Esophagus muscularis mucosa (tissue), 4 donors: ENCODE measurements around the gene ZNF827. TPM values are rescaled to one million over a fixed set of nuclear protein-coding genes. Genes with fewer than 3 reads are reported as not detected.
A peak's percentile ranks its signal among the peaks of the same experiment; 100 is the strongest.

Experiments
- DNase-seq: peaks from one replicate; pipeline ENCODE4 v3.0.0-alpha.2; 2017; ENCODE audit errors: extremely low spot score
- H3K27ac ChIP-seq, 4 donors: fragments of 200-600 bp; sonication (generic); replicated peaks in 1 of 4; 1 replicate in 3 of 4; 2 replicates in 1 of 4; pipeline ENCODE4 v1.5.1; 2016 to 2019; ENCODE audit warnings: mild to moderate bottlenecking in 1 of 4
- H3K27me3 ChIP-seq, 4 donors: fragments of 200-600 bp; sonication (generic); one replicate each; pipeline versions ENCODE4 v1.5.1 to v1.6.0; 2016 to 2019
- H3K36me3 ChIP-seq, 4 donors: fragments of 200-600 bp; sonication (generic); one replicate each; pipeline ENCODE4 v1.5.1; 2016 to 2019
- H3K4me1 ChIP-seq, 4 donors: fragments of 200-600 bp; sonication (generic); one replicate each; pipeline ENCODE4 v1.5.1; 2016 to 2019
- H3K4me3 ChIP-seq, 4 donors: fragments of 200-600 bp; sonication (generic); 1 replicate in 2 of 4; 2 replicates in 2 of 4; pipeline ENCODE4 v1.5.1; 2016 to 2019; ENCODE audit warnings: mild to moderate bottlenecking in 4 of 4, moderate library complexity in 1 of 4
- H3K9me3 ChIP-seq, 4 donors: fragments of 200-600 bp; sonication (generic); 1 replicate in 3 of 4; 2 replicates in 1 of 4; pipeline ENCODE4 v1.5.1; 2016 to 2019
- EP300 ChIP-seq: sonication (generic); formaldehyde crosslinking; IDR thresholded peaks from one replicate; pipeline ENCODE4 v1.6.1; 2017; ENCODE audit warnings: antibody characterized with exemption
- POLR2A ChIP-seq: fragments of 450-650 bp; IDR thresholded peaks from one replicate; pipeline ENCODE4 v1.6.1; 2017; ENCODE audit warnings: antibody characterized with exemption, moderate library complexity, mild to moderate bottlenecking, low read depth
- POLR2AphosphoS5 ChIP-seq, 2 donors: sonication (generic); formaldehyde crosslinking; IDR thresholded peaks; one replicate each; pipeline ENCODE4 v1.6.1; 2017; ENCODE audit warnings: antibody characterized with exemption in 2 of 2
- WGBS: methylation state at CpG from one replicate; pipeline ENCODE4 v1.1.5; 2018; 5-methylcytosine and 5-hydroxymethylcytosine counted together
- intact Hi-C: fragments of 100-400 bp; cut with DNase I; formaldehyde crosslinking; loops from one replicate; pipeline ENCODE4 v1.15.1; 2023
- total RNA-seq, 4 donors: library from RNA; depleted of rRNA; stranded (reverse); fragments of >200 nt; gene quantifications; one replicate each; pipeline versions ENCODE4 v1.1.0 to v1.2.1, GENCODE V29; 2016
- TF ChIP-seq, protein P1 (sequence below), 3 experiments: fragments of 200-600 bp in 2 of 3; fragments of 450-650 bp in 1 of 3; sonication (generic) in 2 of 3; IDR thresholded peaks; one replicate each; pipeline ENCODE4 v1.5.1; 2017 to 2019; ENCODE audit warnings: antibody characterized with exemption in 3 of 3, mild to moderate bottlenecking in 2 of 3, moderate library complexity in 1 of 3

ZNF827 gene, protein sequence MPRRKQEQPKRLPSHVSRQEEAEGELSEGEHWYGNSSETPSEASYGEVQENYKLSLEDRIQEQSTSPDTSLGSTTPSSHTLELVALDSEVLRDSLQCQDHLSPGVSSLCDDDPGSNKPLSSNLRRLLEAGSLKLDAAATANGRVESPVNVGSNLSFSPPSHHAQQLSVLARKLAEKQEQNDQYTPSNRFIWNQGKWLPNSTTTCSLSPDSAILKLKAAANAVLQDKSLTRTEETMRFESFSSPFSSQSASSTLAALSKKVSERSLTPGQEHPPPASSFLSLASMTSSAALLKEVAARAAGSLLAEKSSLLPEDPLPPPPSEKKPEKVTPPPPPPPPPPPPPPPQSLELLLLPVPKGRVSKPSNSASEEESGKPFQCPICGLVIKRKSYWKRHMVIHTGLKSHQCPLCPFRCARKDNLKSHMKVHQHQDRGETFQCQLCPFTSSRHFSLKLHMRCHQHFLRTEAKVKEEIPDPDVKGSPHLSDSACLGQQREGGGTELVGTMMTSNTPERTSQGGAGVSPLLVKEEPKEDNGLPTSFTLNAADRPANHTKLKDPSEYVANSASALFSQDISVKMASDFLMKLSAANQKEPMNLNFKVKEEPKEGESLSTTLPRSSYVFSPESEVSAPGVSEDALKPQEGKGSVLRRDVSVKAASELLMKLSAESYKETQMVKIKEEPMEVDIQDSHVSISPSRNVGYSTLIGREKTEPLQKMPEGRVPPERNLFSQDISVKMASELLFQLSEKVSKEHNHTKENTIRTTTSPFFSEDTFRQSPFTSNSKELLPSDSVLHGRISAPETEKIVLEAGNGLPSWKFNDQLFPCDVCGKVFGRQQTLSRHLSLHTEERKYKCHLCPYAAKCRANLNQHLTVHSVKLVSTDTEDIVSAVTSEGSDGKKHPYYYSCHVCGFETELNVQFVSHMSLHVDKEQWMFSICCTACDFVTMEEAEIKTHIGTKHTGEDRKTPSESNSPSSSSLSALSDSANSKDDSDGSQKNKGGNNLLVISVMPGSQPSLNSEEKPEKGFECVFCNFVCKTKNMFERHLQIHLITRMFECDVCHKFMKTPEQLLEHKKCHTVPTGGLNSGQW
- 10 to 100 TPM; 11.1 to 27.2 (median 19.0) TPM for total RNA-seq

- H3K4me3 ChIP-seq: peak within 1 kb of the TSS; percentile 71 to 91 (median 84)
- intact Hi-C loops: loop anchor here (2.0 to 10.0 kb wide), 3 partner anchors 206 to 586 kb away; partner anchors contain the start of genes MMAA and SLC10A7
- H3K4me1 ChIP-seq: peaks cover 12 to 33% (median 30%) of the 10 kb centered on the region in 4 donors
- H3K27me3 ChIP-seq: no peaks in the 10 kb centered on the region
- DNase-seq: no peak
- H3K27ac ChIP-seq: peak within 1 kb of the TSS; percentile 89 to 96 (median 96)
- no peaks in the 10 kb centered on the region for H3K36me3 ChIP-seq
- H3K9me3 ChIP-seq: no peaks in the 10 kb centered on the region
- peak; percentile 19 to 51 for TF ChIP-seq POLR2AphosphoS5 (IDR thresholded peaks at IDR 0.05)
- TF ChIP-seq EP300: no peak
- TF ChIP-seq, protein P1, sequence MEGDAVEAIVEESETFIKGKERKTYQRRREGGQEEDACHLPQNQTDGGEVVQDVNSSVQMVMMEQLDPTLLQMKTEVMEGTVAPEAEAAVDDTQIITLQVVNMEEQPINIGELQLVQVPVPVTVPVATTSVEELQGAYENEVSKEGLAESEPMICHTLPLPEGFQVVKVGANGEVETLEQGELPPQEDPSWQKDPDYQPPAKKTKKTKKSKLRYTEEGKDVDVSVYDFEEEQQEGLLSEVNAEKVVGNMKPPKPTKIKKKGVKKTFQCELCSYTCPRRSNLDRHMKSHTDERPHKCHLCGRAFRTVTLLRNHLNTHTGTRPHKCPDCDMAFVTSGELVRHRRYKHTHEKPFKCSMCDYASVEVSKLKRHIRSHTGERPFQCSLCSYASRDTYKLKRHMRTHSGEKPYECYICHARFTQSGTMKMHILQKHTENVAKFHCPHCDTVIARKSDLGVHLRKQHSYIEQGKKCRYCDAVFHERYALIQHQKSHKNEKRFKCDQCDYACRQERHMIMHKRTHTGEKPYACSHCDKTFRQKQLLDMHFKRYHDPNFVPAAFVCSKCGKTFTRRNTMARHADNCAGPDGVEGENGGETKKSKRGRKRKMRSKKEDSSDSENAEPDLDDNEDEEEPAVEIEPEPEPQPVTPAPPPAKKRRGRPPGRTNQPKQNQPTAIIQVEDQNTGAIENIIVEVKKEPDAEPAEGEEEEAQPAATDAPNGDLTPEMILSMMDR (IDR thresholded peaks at IDR 0.05): no peak
- no peak for TF ChIP-seq POLR2A
- 2% methylated on average over 34 of the region's 34 CpGs for WGBS
Measured at GRCh38 chr4:145938618-145939440, at the start of gene ZNF827. ZNF827 (minus strand) TSS chr4:145938823; CDS start chr4:145938407, 416 bp downstream.

DNA sequence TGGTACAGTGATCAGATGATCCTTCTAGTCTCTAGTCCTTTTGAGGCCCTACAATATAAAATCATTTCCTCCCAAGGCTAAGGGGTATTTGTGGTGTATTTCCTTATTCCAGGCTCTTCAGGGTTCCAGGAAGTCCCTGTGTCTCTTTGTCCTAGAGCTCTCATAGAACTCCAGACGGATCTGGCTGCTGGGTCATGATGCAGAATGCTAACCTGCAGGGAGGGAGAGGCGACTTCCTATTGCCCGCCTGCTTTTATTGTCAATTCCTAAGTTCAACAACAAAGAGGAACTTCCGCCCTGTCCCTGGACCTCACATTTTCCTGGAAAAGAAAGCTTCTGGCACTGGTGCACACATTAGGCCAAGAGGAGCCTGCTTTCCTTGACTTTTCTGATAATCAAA, 45.9 kb upstream of the ZNF827 start:
- DNase-seq: no peak
- TF ChIP-seq POLR2A (no peak), POLR2AphosphoS5 (IDR thresholded peaks at IDR 0.05) (no peak), EP300 (no peak)
- TF ChIP-seq, protein P1 (IDR thresholded peaks at IDR 0.05): no peak
- Histone ChIP-seq H3K27ac (no peak overlapping the region), H3K9me3 (no peaks in the 10 kb centered on the region), H3K4me3 (no peak overlapping the region), H3K4me1 (no peaks in the 10 kb centered on the region), H3K27me3 (no peaks in the 10 kb centered on the region), H3K36me3 (no peaks in the 10 kb centered on the region)
- intact Hi-C loops: no loop called here
- WGBS: 77% methylated on average over 4 of the region's 4 CpGs

GRCh38 chr4:145982791-145983190, 44.2 kb upstream of the ZNF827 start:
- Histone ChIP-seq H3K4me3 (no peak overlapping the region), H3K27me3 (no peaks in the 10 kb centered on the region), H3K4me1 (no peaks in the 10 kb centered on the region), H3K36me3 (no peaks in the 10 kb centered on the region), H3K27ac (no peak overlapping the region), H3K9me3 (no peaks in the 10 kb centered on the region)
- 87% methylated on average over 4 of the region's 4 CpGs for WGBS
- TF ChIP-seq, protein P1 (IDR thresholded peaks at IDR 0.05): no peak
- TF ChIP-seq EP300 (no peak), POLR2AphosphoS5 (IDR thresholded peaks at IDR 0.05) (no peak), POLR2A (no peak)
- DNase-seq: no peak
- intact Hi-C loops: no loop called here

GRCh38 chr4:145979160-145979559, 40.5 kb upstream of the ZNF827 start:
- WGBS: 68% methylated on average over 3 of the region's 3 CpGs
- no peaks in the 10 kb centered on the region for H3K27me3 ChIP-seq
- intact Hi-C loops: no loop called here
- TF ChIP-seq, protein P1 (IDR thresholded peaks at IDR 0.05): no peak
- TF ChIP-seq POLR2A: no peak
- no peak for TF ChIP-seq EP300
- no peak for TF ChIP-seq POLR2AphosphoS5 (IDR thresholded peaks at IDR 0.05)
- H3K27ac ChIP-seq: no peak overlapping the region
- no peak for DNase-seq
- H3K4me3 ChIP-seq: no peak overlapping the region
- H3K4me1 ChIP-seq: no peaks in the 10 kb centered on the region
- no peaks in the 10 kb centered on the region for H3K36me3 ChIP-seq
- no peaks in the 10 kb centered on the region for H3K9me3 ChIP-seq
